Fibroblast of lung (primary cell): ENCODE results near the gene PCYT1B. TPM values are rescaled to one million over a fixed set of nuclear protein-coding genes. Genes with fewer than 3 reads are reported as not detected.

Experiments used
- DNase-seq, 2 donors: peaks; one replicate each; pipeline versions ENCODE4 v3.0.0 to v3.0.0-alpha.2; 2010; ENCODE audit warnings: low read depth in 2 of 2
- H2AFZ ChIP-seq: 2 replicates; pipeline ENCODE4 v1.5.1; 2012; ENCODE audit warnings: low read length, control low read depth, inconsistent platforms
- H3K27ac ChIP-seq: 2 replicates; pipeline ENCODE4 v1.5.1; 2011; ENCODE audit warnings: low read length, control low read depth; ENCODE audit not compliant: insufficient read depth
- H3K27me3 ChIP-seq: 2 replicates; pipeline ENCODE4 v1.5.1; 2011; ENCODE audit warnings: mild to moderate bottlenecking, low read length; ENCODE audit not compliant: control insufficient read depth, insufficient read depth
- H3K36me3 ChIP-seq: 2 replicates; pipeline ENCODE4 v1.5.1; 2011; ENCODE audit warnings: low read length; ENCODE audit not compliant: control insufficient read depth, insufficient read depth
- H3K4me1 ChIP-seq: 2 replicates; pipeline ENCODE4 v1.5.1; 2011; ENCODE audit warnings: low read length; ENCODE audit not compliant: control insufficient read depth, insufficient read depth; ENCODE audit errors: extremely low read depth
- H3K4me2 ChIP-seq: 2 replicates; pipeline ENCODE4 v1.5.1; 2011; ENCODE audit warnings: low read length, control low read depth; ENCODE audit not compliant: insufficient read depth; ENCODE audit errors: extremely low read depth
- H3K4me3 ChIP-seq, 4 experiments: fragments of 200-600 bp in 1 of 4; sonication (generic) in 1 of 4; replicated peaks in 1 of 4; 2 replicates each; pipeline ENCODE4 v1.5.1; 2011 to 2016; ENCODE audit warnings: low read length in 4 of 4, low read depth in 3 of 4, mild to moderate bottlenecking in 3 of 4, control low read depth in 2 of 4, inconsistent platforms in 1 of 4, mixed read lengths in 1 of 4; ENCODE audit not compliant: insufficient read depth in 1 of 4; ENCODE audit errors: control extremely low read depth in 1 of 4
- H3K79me2 ChIP-seq: 2 replicates; pipeline ENCODE4 v1.5.1; 2012; ENCODE audit warnings: mild to moderate bottlenecking, low read length, inconsistent platforms; ENCODE audit not compliant: control insufficient read depth, insufficient read depth
- H3K9ac ChIP-seq: 2 replicates; pipeline ENCODE4 v1.5.1; 2011; ENCODE audit warnings: mild to moderate bottlenecking, low read length, control low read depth; ENCODE audit not compliant: insufficient read depth
- H3K9me3 ChIP-seq: 2 replicates; pipeline ENCODE4 v1.5.1; 2012; ENCODE audit warnings: low read depth, low read length; ENCODE audit not compliant: control insufficient read depth, insufficient read depth
- H4K20me1 ChIP-seq: 2 replicates; pipeline ENCODE4 v1.5.1; 2011; ENCODE audit warnings: low read length; ENCODE audit not compliant: control insufficient read depth, insufficient read depth; ENCODE audit errors: extremely low read depth
- EZH2 ChIP-seq: IDR thresholded peaks from 2 replicates; pipeline ENCODE4 v1.5.1; 2012; ENCODE audit warnings: low read length, control low read depth, mild to moderate bottlenecking; ENCODE audit errors: missing control alignments
- polyA plus RNA-seq, 2 donors: library from polyadenylated mRNA; depleted of rRNA in 1 of 2; stranded (reverse) in 1 of 2; unstranded in 1 of 2; fragments of >200 nt; gene quantifications; 2 replicates each; pipeline ENCODE4 v1.2.1, GENCODE V29; 2011 to 2012; ENCODE audit warnings: missing spikeins in 1 of 2
- total RNA-seq: library from RNA; depleted of rRNA; stranded (reverse); fragments of >200 nt; gene quantifications from 2 replicates; pipeline ENCODE4 v1.2.1, GENCODE V29; 2014
- TF ChIP-seq, protein P1 (sequence below), 2 donors: IDR thresholded peaks in 1 of 2; conservative IDR thresholded peaks in 1 of 2; 1 replicate in 1 of 2; 2 replicates in 1 of 2; pipeline ENCODE4 v1.5.1; 2011 to 2012; ENCODE audit warnings: low read length in 2 of 2, control low read depth in 1 of 2, inconsistent platforms in 1 of 2, low read depth in 1 of 2, mild to moderate bottlenecking in 1 of 2

The PCYT1B gene
- total and polyA plus RNA-seq, 2 donors (not counting 1 experiment from before 2014, with no cell fraction given) = 0.17 to 0.34 TPM

DNA sequence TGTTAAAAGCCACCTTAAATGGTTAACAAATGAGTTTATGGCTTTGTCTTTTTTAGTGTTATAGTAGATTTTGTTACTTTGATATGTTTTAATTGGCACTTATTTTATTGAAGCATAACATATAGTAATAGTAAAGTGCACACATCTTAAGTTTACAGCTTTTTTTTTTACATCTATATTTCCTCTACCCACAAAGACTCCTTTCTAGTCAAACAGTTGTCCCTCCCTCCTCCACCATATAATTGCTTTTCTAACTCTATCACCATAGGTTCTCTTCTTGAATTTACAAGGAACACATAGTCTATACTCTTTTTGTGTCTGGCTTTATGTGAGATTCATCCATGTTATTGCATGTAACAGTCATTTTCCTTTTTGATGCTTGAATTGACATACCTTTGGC, 110.6 kb downstream of the PCYT1B start:
- Histone ChIP-seq H3K4me1 (no peaks in the 10 kb centered on the region), H3K27me3 (no peaks in the 10 kb centered on the region), H3K79me2 (no peaks in the 10 kb centered on the region), H3K9me3 (no peaks in the 10 kb centered on the region), H3K9ac (no peak overlapping the region), H3K4me2 (no peak overlapping the region), H3K27ac (no peak overlapping the region), H4K20me1 (no peaks in the 10 kb centered on the region), H3K36me3 (no peaks in the 10 kb centered on the region), H3K4me3 (no peak overlapping the region), H2AFZ (no peak overlapping the region)
- DNase-seq = no peak
- TF ChIP-seq, protein P1, sequence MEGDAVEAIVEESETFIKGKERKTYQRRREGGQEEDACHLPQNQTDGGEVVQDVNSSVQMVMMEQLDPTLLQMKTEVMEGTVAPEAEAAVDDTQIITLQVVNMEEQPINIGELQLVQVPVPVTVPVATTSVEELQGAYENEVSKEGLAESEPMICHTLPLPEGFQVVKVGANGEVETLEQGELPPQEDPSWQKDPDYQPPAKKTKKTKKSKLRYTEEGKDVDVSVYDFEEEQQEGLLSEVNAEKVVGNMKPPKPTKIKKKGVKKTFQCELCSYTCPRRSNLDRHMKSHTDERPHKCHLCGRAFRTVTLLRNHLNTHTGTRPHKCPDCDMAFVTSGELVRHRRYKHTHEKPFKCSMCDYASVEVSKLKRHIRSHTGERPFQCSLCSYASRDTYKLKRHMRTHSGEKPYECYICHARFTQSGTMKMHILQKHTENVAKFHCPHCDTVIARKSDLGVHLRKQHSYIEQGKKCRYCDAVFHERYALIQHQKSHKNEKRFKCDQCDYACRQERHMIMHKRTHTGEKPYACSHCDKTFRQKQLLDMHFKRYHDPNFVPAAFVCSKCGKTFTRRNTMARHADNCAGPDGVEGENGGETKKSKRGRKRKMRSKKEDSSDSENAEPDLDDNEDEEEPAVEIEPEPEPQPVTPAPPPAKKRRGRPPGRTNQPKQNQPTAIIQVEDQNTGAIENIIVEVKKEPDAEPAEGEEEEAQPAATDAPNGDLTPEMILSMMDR (conservative IDR thresholded peaks at IDR 0.05 in 1 of 2, IDR thresholded peaks at IDR 0.05 in 1 of 2; ENCODE audit: low read depth in 1 of 2, low read length in 2 of 2) = no peak
- TF ChIP-seq EZH2 = no peak

DNA sequence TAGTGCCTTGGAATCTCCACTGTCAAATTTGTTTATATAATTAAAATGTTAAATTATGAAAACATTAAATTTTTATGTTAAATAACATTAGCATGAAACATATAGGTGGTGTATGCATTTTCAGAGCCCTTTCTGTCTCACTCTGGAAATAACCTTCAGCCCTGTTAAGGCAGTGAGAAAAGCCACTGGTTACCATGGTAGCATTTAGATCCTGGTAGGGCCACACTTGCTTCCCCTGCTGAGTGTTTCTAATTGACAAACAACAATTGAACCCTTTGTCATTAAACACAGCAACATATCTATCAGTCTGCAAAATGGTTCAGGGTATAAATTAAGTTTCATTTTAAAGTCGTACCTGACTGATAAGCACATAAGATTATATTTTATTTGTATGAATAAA, 118.5 kb downstream of the PCYT1B start:
- TF ChIP-seq, protein P1 (conservative IDR thresholded peaks at IDR 0.05 in 1 of 2, IDR thresholded peaks at IDR 0.05 in 1 of 2; ENCODE audit: low read depth in 1 of 2, low read length in 2 of 2) = no peak
- no peak for TF ChIP-seq EZH2
- Histone ChIP-seq H3K27me3 (no peaks in the 10 kb centered on the region), H3K9ac (no peak overlapping the region), H3K4me2 (no peak overlapping the region), H3K4me1 (no peaks in the 10 kb centered on the region), H4K20me1 (no peaks in the 10 kb centered on the region), H3K27ac (no peak overlapping the region), H3K36me3 (no peaks in the 10 kb centered on the region), H3K79me2 (no peaks in the 10 kb centered on the region), H2AFZ (no peak overlapping the region), H3K4me3 (no peak overlapping the region), H3K9me3 (no peaks in the 10 kb centered on the region)
- no peak for DNase-seq

- DNase-seq = no peak
- Histone ChIP-seq H4K20me1 (no peaks in the 10 kb centered on the region), H3K9ac (no peak overlapping the region)
Observed at GRCh38 chrX:24526616-24527015, 120.5 kb downstream of the PCYT1B start.

More at GRCh38 chrX:24526616-24527015, 120.5 kb downstream of the PCYT1B start:
- TF ChIP-seq, protein P1 (conservative IDR thresholded peaks at IDR 0.05 in 1 of 2, IDR thresholded peaks at IDR 0.05 in 1 of 2; ENCODE audit: low read depth in 1 of 2, low read length in 2 of 2) = no peak
- Histone ChIP-seq H3K27me3 (no peaks in the 10 kb centered on the region), H3K9me3 (no peaks in the 10 kb centered on the region), H3K4me2 (no peak overlapping the region), H2AFZ (no peak overlapping the region), H3K36me3 (no peaks in the 10 kb centered on the region), H3K4me3 (no peak overlapping the region), H3K4me1 (no peaks in the 10 kb centered on the region), H3K27ac (no peak overlapping the region), H3K79me2 (no peaks in the 10 kb centered on the region)
